ENCODE data around the gene ST7. TPM values are rescaled to one million over a fixed set of nuclear protein-coding genes. Genes with fewer than 3 reads are reported as not detected.

ST7 gene
- total RNA-seq, 1 experiment from 2014 or later = 12.9 TPM

- DNase-seq (ENCODE audit: low spot score) = peak; percentile 58
Measured at GRCh38 chr7:117127585-117128168, 174.4 kb downstream of the ST7 start.

GRCh38 chr7:117129521-117129955 is 176.2 kb downstream of the ST7 start:
- no peak for DNase-seq (ENCODE audit: low spot score)

- DNase-seq (ENCODE audit: low spot score) = no peak
Measured at GRCh38 chr7:117130262-117130661, 177.0 kb downstream of the ST7 start.

GRCh38 chr7:117132321-117133120 is 179.2 kb downstream of the ST7 start:
- peak; percentile 94 for DNase-seq (ENCODE audit: low spot score)

GRCh38 chr7:117133125-117133524 is 179.8 kb downstream of the ST7 start:
- no peak for DNase-seq (ENCODE audit: low spot score)

- no peak for DNase-seq (ENCODE audit: low spot score)
Measured at GRCh38 chr7:117134411-117134810, 181.1 kb downstream of the ST7 start.

- no peak for DNase-seq (ENCODE audit: low spot score)
Measured at GRCh38 chr7:117134889-117135552, 181.7 kb downstream of the ST7 start.

GRCh38 chr7:117135553-117135891 is 182.2 kb downstream of the ST7 start:
- DNase-seq (ENCODE audit: low spot score) = no peak

GRCh38 chr7:117137868-117138267 is 184.6 kb downstream of the ST7 start:
- no peak for DNase-seq (ENCODE audit: low spot score)

- DNase-seq (ENCODE audit: low spot score) = no peak
Measured at GRCh38 chr7:117138495-117138894, 185.2 kb downstream of the ST7 start.

GRCh38 chr7:117138981-117139380 is 185.7 kb downstream of the ST7 start:
- DNase-seq (ENCODE audit: low spot score) = no peak

GRCh38 chr7:117139397-117139984 is 186.2 kb downstream of the ST7 start:
- DNase-seq (ENCODE audit: low spot score) = no peak

- DNase-seq (ENCODE audit: low spot score) = no peak
Measured at GRCh38 chr7:117140921-117141320, 187.6 kb downstream of the ST7 start.

- DNase-seq (ENCODE audit: low spot score) = no peak
Measured at GRCh38 chr7:117143066-117143465, 189.8 kb downstream of the ST7 start.

GRCh38 chr7:117143580-117143979 is 190.3 kb downstream of the ST7 start:
- peak; percentile 50 for DNase-seq (ENCODE audit: low spot score)

- DNase-seq (ENCODE audit: low spot score) = no peak
Measured at GRCh38 chr7:117145333-117145732, 192.0 kb downstream of the ST7 start.

GRCh38 chr7:117146059-117146458 is 192.8 kb downstream of the ST7 start:
- no peak for DNase-seq (ENCODE audit: low spot score)

- no peak for DNase-seq (ENCODE audit: low spot score)
Measured at GRCh38 chr7:117146511-117146910, 193.2 kb downstream of the ST7 start.

GRCh38 chr7:117148971-117149370 is 195.7 kb downstream of the ST7 start:
- no peak for DNase-seq (ENCODE audit: low spot score)

- no peak for DNase-seq (ENCODE audit: low spot score)
Measured at GRCh38 chr7:117149692-117150091, 196.4 kb downstream of the ST7 start.

- no peak for DNase-seq (ENCODE audit: low spot score)
Measured at GRCh38 chr7:117152213-117153007, 199.1 kb downstream of the ST7 start.
